Right atrium auricular region (tissue), 2 donors: ENCODE results near the gene SGSH. TPM values are rescaled to one million over a fixed set of nuclear protein-coding genes. Genes with fewer than 3 reads are reported as not detected.
A peak's percentile ranks its signal among the peaks of the same experiment; 100 is the strongest.

Experiments used
- DNase-seq: peaks from one replicate; pipeline ENCODE4 v3.0.0-alpha.2; 2019; ENCODE audit warnings: low spot score
- H3K27ac ChIP-seq, 2 donors: fragments of 200-600 bp; sonication (generic); 1 replicate in 1 of 2; 2 replicates in 1 of 2; pipeline ENCODE4 v1.5.1; 2016 to 2019
- H3K27me3 ChIP-seq, 2 donors: fragments of 200-600 bp; sonication (generic); one replicate each; pipeline versions ENCODE4 v1.5.1 to v1.6.0; 2017 to 2019
- H3K36me3 ChIP-seq: fragments of 200-600 bp; sonication (generic); one replicate; pipeline ENCODE4 v1.5.1; 2016
- H3K4me1 ChIP-seq, 2 donors: fragments of 200-600 bp; sonication (generic); one replicate each; pipeline versions ENCODE4 v1.5.1 to v1.6.0; 2017 to 2019
- H3K4me3 ChIP-seq, 2 donors: fragments of 200-600 bp; sonication (generic); 1 replicate in 1 of 2; 2 replicates in 1 of 2; pipeline ENCODE4 v1.5.1; 2017 to 2019; ENCODE audit warnings: mild to moderate bottlenecking in 1 of 2, moderate library complexity in 1 of 2
- H3K9me3 ChIP-seq, 2 donors: fragments of 200-600 bp; sonication (generic); one replicate each; pipeline ENCODE4 v1.5.1; 2019
- CTCF ChIP-seq, 2 donors: fragments of 200-600 bp; sonication (generic); IDR thresholded peaks; one replicate each; pipeline ENCODE4 v1.5.1; 2019; ENCODE audit warnings: antibody characterized with exemption in 2 of 2
- total RNA-seq, 2 donors: library from RNA; depleted of rRNA; stranded (reverse); fragments of >200 nt; gene quantifications; one replicate each; pipeline ENCODE4 v1.1.0, GENCODE V29; 2016

Gene SGSH
- total RNA-seq, 2 donors from 2014 or later, result 10.6 to 13.7 TPM

GRCh38 chr17:80256034-80256350 lies 35.9 kb upstream of the SGSH start:
- Histone ChIP-seq H3K4me3 (no peak overlapping the region), H3K4me1 (peaks cover 0 to 4% of the 10 kb centered on the region in 2 donors), H3K36me3 (no peaks in the 10 kb centered on the region), H3K27me3 (no peaks in the 10 kb centered on the region), H3K9me3 (no peaks in the 10 kb centered on the region), H3K27ac (no peak overlapping the region)
- TF ChIP-seq CTCF (IDR thresholded peaks at IDR 0.05), result no peak
- DNase-seq, result no peak

- peaks cover 0 to 1% of the 10 kb centered on the region in 2 donors for H3K4me1 ChIP-seq
- H3K27me3 ChIP-seq, result no peaks in the 10 kb centered on the region
- TF ChIP-seq CTCF (IDR thresholded peaks at IDR 0.05), result no peak
- H3K4me3 ChIP-seq, result no peak overlapping the region
- peaks cover 5% of the 10 kb centered on the region for H3K36me3 ChIP-seq
- H3K27ac ChIP-seq, result peak overlapping the region in 1 of 2 donors; percentile 35
- H3K9me3 ChIP-seq, result no peaks in the 10 kb centered on the region
- DNase-seq, result no peak
Measured at GRCh38 chr17:80254396-80255251, 34.5 kb upstream of the SGSH start.

GRCh38 chr17:80253631-80254395 lies 33.7 kb upstream of the SGSH start:
- Histone ChIP-seq H3K27me3 (no peaks in the 10 kb centered on the region), H3K27ac (no peak overlapping the region), H3K9me3 (no peaks in the 10 kb centered on the region), H3K4me3 (no peak overlapping the region), H3K4me1 (no peaks in the 10 kb centered on the region), H3K36me3 (peaks cover 9% of the 10 kb centered on the region)
- no peak for TF ChIP-seq CTCF (IDR thresholded peaks at IDR 0.05)
- DNase-seq, result no peak

GRCh38 chr17:80252871-80253270 lies 32.7 kb upstream of the SGSH start:
- peaks cover 9% of the 10 kb centered on the region for H3K36me3 ChIP-seq
- no peaks in the 10 kb centered on the region for H3K27me3 ChIP-seq
- H3K9me3 ChIP-seq, result no peaks in the 10 kb centered on the region
- H3K27ac ChIP-seq, result no peak overlapping the region
- H3K4me3 ChIP-seq, result no peak overlapping the region
- DNase-seq, result no peak
- peak in 1 of 2 donors; percentile 51 for TF ChIP-seq CTCF (IDR thresholded peaks at IDR 0.05)
- no peaks in the 10 kb centered on the region for H3K4me1 ChIP-seq

- no peak for DNase-seq
- Histone ChIP-seq H3K27ac (no peak overlapping the region), H3K36me3 (peaks cover 9% of the 10 kb centered on the region), H3K4me1 (no peaks in the 10 kb centered on the region), H3K4me3 (no peak overlapping the region), H3K9me3 (no peaks in the 10 kb centered on the region), H3K27me3 (no peaks in the 10 kb centered on the region)
- no peak for TF ChIP-seq CTCF (IDR thresholded peaks at IDR 0.05)
Measured at GRCh38 chr17:80251966-80252365, 31.8 kb upstream of the SGSH start.
